Spleen (tissue), 11 donors: ENCODE measurements around the gene DOK7. TPM values are rescaled to one million over a fixed set of nuclear protein-coding genes. Genes with fewer than 3 reads are reported as not detected.

Experiments
- DNase-seq: peaks from one replicate; pipeline ENCODE4 v3.0.0-alpha.2; 2020
- H3K27ac ChIP-seq, 8 donors: fragments of 200-600 bp; sonication (generic) in 7 of 8; 1 replicate in 4 of 8; 2 replicates in 4 of 8; pipeline versions ENCODE4 v1.5.0 to v1.8.0; 2016 to 2021; ENCODE audit warnings: inconsistent platforms in 4 of 8, mild to moderate bottlenecking in 4 of 8, moderate library complexity in 1 of 8
- H3K27me3 ChIP-seq, 7 donors: fragments of 200-600 bp; sonication (generic) in 6 of 7; replicated peaks in 1 of 7; 1 replicate in 4 of 7; 2 replicates in 3 of 7; pipeline versions ENCODE4 v1.5.0 to v1.8.0; 2016 to 2021; ENCODE audit warnings: inconsistent platforms in 3 of 7, mild to moderate bottlenecking in 1 of 7
- H3K36me3 ChIP-seq, 6 donors: fragments of 200-600 bp; sonication (generic) in 5 of 6; 1 replicate in 4 of 6; 2 replicates in 2 of 6; pipeline versions ENCODE4 v1.5.0 to v1.8.0; 2016 to 2021; ENCODE audit warnings: inconsistent platforms in 2 of 6
- H3K4me1 ChIP-seq, 6 donors: fragments of 200-600 bp; sonication (generic) in 5 of 6; 1 replicate in 3 of 6; 2 replicates in 3 of 6; pipeline versions ENCODE4 v1.5.0 to v1.8.0; 2016 to 2021; ENCODE audit warnings: inconsistent platforms in 3 of 6
- H3K4me3 ChIP-seq, 8 donors: fragments of 200-600 bp; sonication (generic) in 7 of 8; 1 replicate in 4 of 8; 2 replicates in 4 of 8; pipeline versions ENCODE4 v1.5.0 to v1.8.0; 2016 to 2021; ENCODE audit warnings: inconsistent platforms in 4 of 8, mild to moderate bottlenecking in 4 of 8, moderate library complexity in 2 of 8
- H3K9me3 ChIP-seq, 8 donors: fragments of 200-600 bp; sonication (generic) in 7 of 8; 1 replicate in 4 of 8; 2 replicates in 4 of 8; pipeline versions ENCODE4 v1.5.0 to v1.8.0; 2016 to 2021; ENCODE audit warnings: inconsistent platforms in 4 of 8
- POLR2A ChIP-seq, 3 donors: fragments of 450-650 bp; IDR thresholded peaks; one replicate each; pipeline ENCODE4 v1.5.1; 2017; ENCODE audit warnings: antibody characterized with exemption in 3 of 3, mild to moderate bottlenecking in 1 of 3
- POLR2AphosphoS5 ChIP-seq, 3 donors: sonication (generic); formaldehyde crosslinking; IDR thresholded peaks; one replicate each; pipeline ENCODE4 v1.5.1; 2017; ENCODE audit warnings: antibody characterized with exemption in 3 of 3
- WGBS, 5 donors: extraction: QIAGEN DNeasy Blood & Tissue Kit in 3 of 5; methylation state at CpG; one replicate each; pipeline versions ENCODE4 v1.1.5 to v1.1.7; 2013 to 2018; 5-methylcytosine and 5-hydroxymethylcytosine counted together
- intact Hi-C: fragments of 100-400 bp; cut with DNase I; formaldehyde crosslinking; loops from one replicate; pipeline ENCODE4 v1.15.0; 2023; ENCODE audit warnings: low total_unique reads
- polyA plus RNA-seq, 3 donors: library from polyadenylated mRNA; stranded (reverse); fragments of 200-250 nt; gene quantifications; one replicate each; pipeline ENCODE4 v1.2.1, GENCODE V29; 2013
- total RNA-seq, 7 donors: library from RNA; depleted of rRNA in 3 of 7; stranded (reverse); fragments of >200 nt in 3 of 7; fragmentation: NEBNext Ultra II Directional in 4 of 7; extraction: Animal tissue kit (Norgen Biotek cat#: 25700) in 4 of 7; gene quantifications; one replicate each; pipeline versions ENCODE4 v1.1.0 to v1.2.1, GENCODE V29; 2016 to 2021
- TF ChIP-seq, protein P1 (sequence below), 11 experiments: fragments of 200-600 bp in 7 of 11; fragments of 450-650 bp in 4 of 11; sonication (generic) in 4 of 11; IDR thresholded peaks in 8 of 11; conservative IDR thresholded peaks in 3 of 11; 1 replicate in 7 of 11; 2 replicates in 4 of 11; pipeline versions ENCODE4 v1.4.0 to v1.8.0; 2016 to 2021; ENCODE audit warnings: antibody characterized with exemption in 11 of 11, inconsistent platforms in 4 of 11, mild to moderate bottlenecking in 1 of 11
- donor health status: healthy with polysubstance abuse.
- donor health status: DM: no; HTN: no; CAD: no; lungs with moderate emphysema.
- donor health status: DM: no; HTN: no; CAD: no.
- donor health status: Bipolar disorder and iron deficiency.
- donor health status: healthy.
- donor health status: DM: no; HTN: no; CAD: no.
- donor health status: DM: yes; HTN: yes; CAD: no.

Gene DOK7
- total and polyA plus RNA-seq, 10 donors, result 0.69 to 13.5 (median 1.7) TPM

- Histone ChIP-seq H3K4me3 (no peak overlapping the region), H3K36me3 (peaks cover 7 to 100% (median 94%) of the 10 kb centered on the region in 6 donors), H3K27ac (no peak overlapping the region), H3K4me1 (peaks cover 0 to 5% (median under 1%) of the 10 kb centered on the region in 6 donors), H3K9me3 (no peaks in the 10 kb centered on the region), H3K27me3 (no peaks in the 10 kb centered on the region)
- WGBS, 5 donors, result 93 to 97% (median 95%) methylated on average over 31 of the region's 31 CpGs
- TF ChIP-seq POLR2A (IDR thresholded peaks at IDR 0.05), result no peak
- TF ChIP-seq, protein P1, sequence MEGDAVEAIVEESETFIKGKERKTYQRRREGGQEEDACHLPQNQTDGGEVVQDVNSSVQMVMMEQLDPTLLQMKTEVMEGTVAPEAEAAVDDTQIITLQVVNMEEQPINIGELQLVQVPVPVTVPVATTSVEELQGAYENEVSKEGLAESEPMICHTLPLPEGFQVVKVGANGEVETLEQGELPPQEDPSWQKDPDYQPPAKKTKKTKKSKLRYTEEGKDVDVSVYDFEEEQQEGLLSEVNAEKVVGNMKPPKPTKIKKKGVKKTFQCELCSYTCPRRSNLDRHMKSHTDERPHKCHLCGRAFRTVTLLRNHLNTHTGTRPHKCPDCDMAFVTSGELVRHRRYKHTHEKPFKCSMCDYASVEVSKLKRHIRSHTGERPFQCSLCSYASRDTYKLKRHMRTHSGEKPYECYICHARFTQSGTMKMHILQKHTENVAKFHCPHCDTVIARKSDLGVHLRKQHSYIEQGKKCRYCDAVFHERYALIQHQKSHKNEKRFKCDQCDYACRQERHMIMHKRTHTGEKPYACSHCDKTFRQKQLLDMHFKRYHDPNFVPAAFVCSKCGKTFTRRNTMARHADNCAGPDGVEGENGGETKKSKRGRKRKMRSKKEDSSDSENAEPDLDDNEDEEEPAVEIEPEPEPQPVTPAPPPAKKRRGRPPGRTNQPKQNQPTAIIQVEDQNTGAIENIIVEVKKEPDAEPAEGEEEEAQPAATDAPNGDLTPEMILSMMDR (IDR thresholded peaks at IDR 0.05 in 8 of 11, conservative IDR thresholded peaks at IDR 0.05 in 3 of 11), result no peak
- intact Hi-C loops, result no loop called here
- peak; percentile 64 for DNase-seq
Observed at GRCh38 chr4:3520796-3521600, 57.9 kb downstream of the DOK7 start.

GRCh38 chr4:3521621-3522325, 58.7 kb downstream of the DOK7 start:
- DNase-seq, result peak; percentile 44
- no peak overlapping the region for H3K27ac ChIP-seq
- H3K27me3 ChIP-seq, result no peaks in the 10 kb centered on the region
- no peak overlapping the region for H3K4me3 ChIP-seq
- H3K9me3 ChIP-seq, result no peaks in the 10 kb centered on the region
- no peak for TF ChIP-seq POLR2AphosphoS5 (IDR thresholded peaks at IDR 0.05)
- TF ChIP-seq POLR2A (IDR thresholded peaks at IDR 0.05), result no peak
- TF ChIP-seq, protein P1 (IDR thresholded peaks at IDR 0.05 in 8 of 11, conservative IDR thresholded peaks at IDR 0.05 in 3 of 11), result no peak
- H3K36me3 ChIP-seq, result peaks cover 3 to 100% (median 91%) of the 10 kb centered on the region in 6 donors
- peaks cover 0 to 9% (median 3%) of the 10 kb centered on the region in 6 donors for H3K4me1 ChIP-seq
- intact Hi-C loops, result no loop called here
- WGBS, 5 donors, result 90 to 98% (median 93%) methylated on average over 10 to 16 of the region's 16 CpGs

DNA sequence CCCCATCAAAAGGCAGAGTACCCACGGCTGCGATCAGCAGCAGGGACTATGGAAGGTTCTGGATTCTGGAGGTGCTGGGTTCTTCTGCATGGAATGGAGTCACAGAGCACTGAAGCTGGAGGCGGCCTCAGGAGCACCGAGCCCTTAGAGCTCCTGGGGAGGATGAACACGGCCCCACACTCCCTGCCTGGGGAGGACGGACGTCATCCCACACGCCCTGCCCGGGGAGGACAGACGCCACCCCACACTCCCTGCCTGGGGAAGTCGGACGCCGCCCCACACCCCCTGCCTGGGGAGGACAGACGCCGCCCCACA, 59.2 kb downstream of the DOK7 start:
- peak; percentile 56 for DNase-seq
- intact Hi-C loops, result no loop called here
- Histone ChIP-seq H3K4me1 (peaks cover 0 to 15% (median 3%) of the 10 kb centered on the region in 6 donors), H3K36me3 (peaks cover under 1 to 100% (median 86%) of the 10 kb centered on the region in 6 donors), H3K27me3 (no peaks in the 10 kb centered on the region), H3K9me3 (no peaks in the 10 kb centered on the region), H3K4me3 (no peak overlapping the region), H3K27ac (no peak overlapping the region)
- WGBS, 5 donors, result 79 to 95% (median 91%) methylated on average over 7 to 15 of the region's 15 CpGs
- TF ChIP-seq POLR2A (IDR thresholded peaks at IDR 0.05) (no peak), POLR2AphosphoS5 (IDR thresholded peaks at IDR 0.05) (no peak)
- TF ChIP-seq, protein P1 (IDR thresholded peaks at IDR 0.05 in 8 of 11, conservative IDR thresholded peaks at IDR 0.05 in 3 of 11), result no peak

GRCh38 chr4:3522651-3523050, 59.5 kb downstream of the DOK7 start:
- Histone ChIP-seq H3K36me3 (peaks cover 0 to 100% (median 83%) of the 10 kb centered on the region in 6 donors), H3K27me3 (no peaks in the 10 kb centered on the region), H3K4me1 (peaks cover 0 to 18% (median 6%) of the 10 kb centered on the region in 6 donors), H3K27ac (no peak overlapping the region), H3K4me3 (no peak overlapping the region), H3K9me3 (no peaks in the 10 kb centered on the region)
- no peak for TF ChIP-seq POLR2AphosphoS5 (IDR thresholded peaks at IDR 0.05)
- TF ChIP-seq, protein P1 (IDR thresholded peaks at IDR 0.05 in 8 of 11, conservative IDR thresholded peaks at IDR 0.05 in 3 of 11), result no peak
- TF ChIP-seq POLR2A (IDR thresholded peaks at IDR 0.05), result no peak
- 92 to 96% (median 96%) methylated on average over 3 to 19 of the region's 19 CpGs for WGBS, 5 donors
- intact Hi-C loops, result no loop called here
- DNase-seq, result no peak
